HG03354 (cell line): ENCODE data around the gene CENPB.
"Not testable (repeated sequence)": the region's sequence is repeated elsewhere in the genome, so short reads cannot be mapped to it uniquely, and the experiment has no call there.

Experiments
- ATAC-seq: cut with Tn5 transposase; IDR thresholded peaks from one replicate; pipeline ENCODE4 v1.9.1; 2021; ENCODE audit warnings: mild to moderate bottlenecking; ENCODE audit not compliant: unreplicated experiment, poor library complexity, severe bottlenecking

CENPB gene

DNA sequence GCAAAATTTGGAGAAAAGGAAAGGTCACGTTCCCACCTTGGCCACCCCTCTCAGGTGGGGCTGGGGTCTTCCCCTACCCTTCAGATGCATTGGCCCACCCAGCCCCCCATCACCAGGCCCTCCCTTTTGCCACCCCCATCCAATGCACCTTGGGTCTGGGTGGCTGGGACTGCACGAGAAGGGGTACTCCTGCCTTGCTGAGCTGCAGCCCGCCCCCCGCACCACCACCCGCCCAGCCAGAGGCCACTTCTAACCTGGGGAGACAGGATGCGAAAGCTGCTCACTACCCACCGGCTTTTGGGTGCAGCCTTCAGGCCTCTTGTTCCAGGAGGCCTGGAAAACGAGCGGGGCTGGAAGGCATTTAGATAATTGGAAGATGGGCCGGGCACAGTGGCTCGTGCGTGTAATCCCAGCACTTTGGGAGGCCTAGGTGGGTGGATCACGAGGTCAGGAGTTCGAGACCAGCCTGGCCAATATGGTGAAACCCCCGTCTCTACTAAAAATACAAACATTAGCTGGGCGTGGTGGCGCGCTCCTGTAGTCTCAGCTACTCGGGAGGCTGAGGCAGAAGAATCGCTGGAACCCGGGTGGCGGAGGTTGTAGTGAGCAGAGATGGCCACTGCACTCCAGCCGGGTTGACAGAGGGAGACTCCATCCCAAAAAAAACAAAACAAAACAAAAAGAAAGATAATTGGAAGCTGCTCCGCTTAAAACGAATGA lies 8.3 kb upstream of the CENPB start:
- no peak for ATAC-seq

DNA sequence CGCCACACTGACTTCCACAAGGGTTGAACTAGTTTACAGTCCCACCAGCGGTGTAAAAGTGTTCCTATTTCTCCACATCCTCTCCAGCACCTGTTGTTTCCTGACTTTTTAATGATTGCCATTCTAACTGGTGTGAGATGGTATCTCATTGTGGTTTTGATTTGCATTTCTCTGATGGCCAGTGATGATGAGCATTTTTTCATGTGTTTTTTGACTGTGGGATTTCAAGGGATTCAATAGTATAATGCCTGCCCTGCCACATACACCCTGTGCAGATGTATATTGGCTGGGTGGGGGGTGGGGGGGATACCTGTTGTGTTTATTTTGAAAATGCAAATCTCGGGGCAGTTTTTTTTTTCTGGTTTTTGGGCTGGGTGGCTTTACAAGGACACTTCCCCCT lies 7.6 kb upstream of the CENPB start:
- ATAC-seq, result not testable (repeated sequence)

DNA sequence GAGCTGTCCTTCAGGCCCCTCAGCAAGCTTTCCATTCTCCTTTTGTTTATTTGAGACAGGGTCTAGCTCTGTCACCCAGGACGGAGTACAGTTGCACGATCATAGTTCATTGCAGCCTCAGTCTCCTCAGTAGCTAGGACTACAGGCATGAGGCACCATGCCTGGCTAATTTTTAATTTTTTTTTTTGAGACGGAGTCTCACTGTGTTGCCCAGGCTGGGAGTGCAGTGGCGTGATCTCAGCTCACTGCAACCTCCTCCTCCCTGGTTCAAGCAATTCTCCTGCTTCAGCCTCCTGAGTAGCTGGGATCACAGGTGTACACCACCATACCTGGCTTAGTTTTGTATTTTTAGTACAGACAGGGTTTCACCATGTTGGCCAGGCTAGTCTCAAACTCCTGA lies 2.7 kb upstream of the CENPB start:
- not testable (repeated sequence) for ATAC-seq

DNA sequence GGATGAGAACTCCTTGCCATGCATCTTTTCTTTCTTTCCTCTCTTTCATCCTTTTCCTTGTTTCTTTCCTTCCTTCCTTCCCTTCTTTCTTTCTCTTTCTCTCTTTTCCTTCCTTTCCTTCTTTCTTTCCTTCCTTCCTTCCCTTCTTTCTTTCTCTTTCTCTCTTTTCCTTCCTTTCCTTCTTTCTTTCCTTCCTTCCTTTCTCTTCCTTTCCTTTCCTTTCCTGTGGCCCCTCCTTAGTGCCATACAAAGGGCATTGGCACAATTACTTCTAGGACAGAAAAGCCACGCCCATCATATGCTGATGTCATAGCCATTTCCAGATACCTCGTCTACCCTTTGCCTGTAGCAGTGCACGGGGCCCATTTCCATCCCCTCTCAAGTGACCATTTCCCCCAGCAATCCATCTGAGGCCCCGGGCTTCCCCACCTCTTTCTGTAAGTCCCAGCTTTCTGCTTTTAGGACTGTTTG lies 2.2 kb upstream of the CENPB start:
- ATAC-seq, result no peak

DNA sequence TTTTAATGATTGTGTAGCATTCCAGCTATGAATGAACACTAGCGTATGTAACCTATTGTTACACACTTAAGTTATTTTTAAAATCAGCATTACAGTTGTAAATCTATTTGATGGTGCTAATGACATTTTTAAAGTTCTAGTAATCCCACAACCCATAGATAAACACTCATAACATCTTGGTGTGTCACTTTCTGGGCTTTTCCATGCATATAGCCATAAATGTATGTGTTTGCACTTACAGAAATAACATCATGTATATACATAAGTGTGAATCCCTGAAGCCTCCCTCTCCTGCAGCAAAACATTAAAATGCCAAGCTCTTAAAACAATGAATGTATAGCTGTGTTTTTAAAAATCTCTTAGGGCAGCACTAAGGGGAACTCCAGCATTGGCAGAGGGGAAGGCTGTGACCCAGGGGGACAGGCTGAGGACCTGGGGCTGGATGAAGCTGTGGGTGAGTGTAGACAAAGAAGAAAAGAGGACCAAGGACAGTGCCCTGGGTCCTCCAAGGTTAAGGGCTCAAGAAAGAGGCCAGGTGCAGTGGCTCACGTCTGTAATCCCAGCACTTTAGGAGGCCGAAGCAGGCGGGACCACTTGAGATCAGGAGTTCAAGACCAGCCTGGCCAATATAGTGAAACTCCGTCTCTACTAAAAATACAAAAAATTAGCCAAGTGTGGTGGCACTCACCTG lies 929 bp upstream of the CENPB start:
- ATAC-seq, result no peak

DNA sequence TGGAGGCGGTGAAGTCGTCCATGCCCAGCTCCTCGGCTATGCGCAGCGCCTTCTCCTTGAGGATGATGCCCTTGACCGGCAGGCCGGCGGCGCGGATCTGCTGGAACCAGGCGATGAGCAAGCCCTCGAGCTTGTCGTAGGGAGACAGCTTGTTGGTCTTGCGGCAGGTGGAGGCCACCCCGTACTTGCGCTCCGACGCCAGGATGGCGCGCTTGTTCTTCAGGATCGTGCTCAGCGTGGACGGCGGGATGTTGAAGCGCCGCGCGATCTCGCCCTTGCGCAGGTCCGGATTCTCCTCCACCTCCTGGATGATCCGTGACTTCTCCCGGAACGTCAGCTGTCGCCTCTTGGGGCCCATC lies 435 bp downstream of the CENPB start:
- ATAC-seq, result peak; percentile 43

DNA sequence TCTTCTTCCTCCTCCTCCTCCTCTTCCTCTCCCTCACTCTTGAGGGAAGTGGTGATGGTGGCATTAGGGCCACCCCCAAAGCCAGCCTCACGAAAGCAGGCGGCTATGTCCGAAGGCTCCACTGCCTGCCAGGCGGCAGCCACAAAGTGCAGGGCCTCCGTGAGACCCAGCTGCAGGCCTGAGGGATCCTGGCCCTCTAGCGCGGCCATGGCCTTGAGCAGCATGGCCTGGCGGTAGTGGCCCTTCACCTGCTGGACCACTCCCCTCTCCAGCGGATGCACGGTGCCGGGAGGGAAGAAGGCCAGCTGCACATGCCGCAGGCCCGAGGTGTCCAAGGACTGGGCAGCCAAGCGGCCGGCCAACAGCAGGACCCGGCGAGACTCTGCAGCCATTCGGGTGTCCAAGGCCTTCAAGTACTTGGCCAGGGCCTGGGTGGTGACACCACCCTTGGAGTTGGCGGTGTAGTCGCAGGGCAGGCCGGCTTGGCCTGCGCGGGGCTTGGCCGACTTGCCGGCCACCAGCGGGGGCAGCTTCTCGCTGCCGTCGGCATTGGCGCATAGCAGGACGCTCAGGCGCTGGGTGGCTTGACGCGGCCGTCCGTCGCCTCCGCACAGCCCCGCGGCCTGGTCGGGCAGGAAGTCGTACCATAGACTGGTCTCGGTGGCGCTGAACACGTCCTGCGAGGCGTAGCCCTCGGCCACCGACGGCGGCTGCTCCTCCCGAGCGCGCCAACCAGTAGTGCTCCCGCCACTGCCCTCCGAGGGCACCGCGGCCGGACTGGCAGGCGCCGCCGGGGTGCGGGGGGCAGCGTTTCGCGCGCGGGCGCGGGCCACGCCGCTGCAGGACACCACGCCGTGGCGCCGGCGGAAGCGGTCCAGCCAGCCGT lies 1.1 kb downstream of the CENPB start:
- ATAC-seq, result no peak

DNA sequence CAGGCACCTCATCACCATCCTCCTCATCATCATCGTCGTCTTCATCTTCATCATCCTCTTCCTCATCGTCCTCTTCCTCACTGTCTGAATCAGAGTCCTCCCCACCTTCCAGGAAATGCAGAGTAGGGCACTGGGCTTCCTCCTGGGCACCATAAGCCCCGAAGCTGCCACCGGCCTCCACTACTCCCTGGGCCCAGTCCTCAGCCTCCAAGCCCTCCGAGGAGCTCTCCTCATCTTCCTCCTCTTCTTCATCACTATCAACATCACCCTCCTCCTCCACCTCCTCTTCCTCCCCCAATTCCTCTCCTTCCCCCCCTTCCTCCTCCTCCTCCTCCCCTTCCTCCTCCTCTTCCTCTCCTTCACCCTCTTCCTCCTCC lies 1.7 kb downstream of the CENPB start:
- ATAC-seq, result no peak

DNA sequence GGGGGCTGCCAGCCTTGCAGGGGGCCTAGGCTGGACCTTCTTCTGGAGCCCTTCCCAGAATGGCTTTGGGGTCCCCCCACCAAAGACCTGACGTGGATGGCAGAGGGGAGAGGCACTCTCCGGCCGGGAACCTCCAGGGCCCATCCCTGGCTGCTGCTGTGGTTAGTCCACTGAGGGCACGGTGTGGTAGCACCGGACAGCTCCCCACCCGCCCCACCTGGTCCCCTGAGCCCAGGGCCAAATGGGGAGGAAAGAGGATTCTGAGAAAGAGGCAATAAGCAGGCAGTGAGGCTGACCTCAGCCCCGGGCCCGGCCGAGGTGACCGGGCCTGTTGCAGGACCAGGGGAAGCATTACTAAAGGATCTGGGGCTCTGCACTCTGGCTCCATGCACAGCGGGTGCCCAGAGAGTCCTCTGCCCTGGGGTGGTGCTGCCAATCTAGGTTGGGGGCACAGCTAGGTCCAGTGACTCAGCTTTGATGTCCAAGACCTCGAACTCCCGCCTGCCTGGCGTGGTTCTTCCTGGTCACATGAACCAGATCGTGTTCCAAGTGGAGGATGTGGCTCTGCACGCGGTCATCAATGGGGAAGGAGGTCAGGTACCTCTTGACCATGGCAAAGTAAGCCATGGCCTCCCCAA lies 2.2 kb downstream of the CENPB start:
- ATAC-seq, result no peak

DNA sequence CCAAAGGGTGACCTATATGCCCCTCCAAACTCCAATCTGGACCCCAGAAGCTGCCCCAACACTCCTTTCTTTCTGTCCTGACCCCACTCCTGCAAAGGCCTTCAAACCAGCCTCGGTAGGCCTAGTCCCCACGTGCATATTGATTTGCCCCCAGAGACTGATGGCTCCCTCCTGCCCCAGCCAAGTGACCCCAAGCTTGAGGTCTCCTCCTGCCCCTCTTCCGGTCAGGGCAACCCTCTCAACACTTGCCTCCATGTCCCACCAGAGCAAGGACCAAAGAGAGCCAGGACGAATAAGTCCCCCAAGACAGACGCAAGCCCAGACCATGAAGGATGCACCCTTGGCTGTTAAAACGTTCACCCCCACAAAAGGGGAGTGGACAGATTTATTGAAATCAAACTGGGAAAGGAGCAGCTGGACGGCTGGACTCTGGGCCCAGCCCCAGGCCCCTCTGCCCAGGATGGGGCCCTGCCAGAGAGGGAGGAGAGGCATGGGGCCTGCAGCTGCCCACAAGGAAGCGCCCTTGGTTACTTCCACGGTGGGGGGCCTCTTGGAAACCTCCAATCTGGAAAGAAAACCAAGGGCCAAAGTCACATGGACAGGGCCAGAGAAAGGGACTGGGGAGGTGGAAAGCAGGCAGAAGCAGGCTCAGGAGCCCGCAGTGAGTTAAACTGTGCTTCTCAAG lies 2.9 kb downstream of the CENPB start:
- no peak for ATAC-seq

DNA sequence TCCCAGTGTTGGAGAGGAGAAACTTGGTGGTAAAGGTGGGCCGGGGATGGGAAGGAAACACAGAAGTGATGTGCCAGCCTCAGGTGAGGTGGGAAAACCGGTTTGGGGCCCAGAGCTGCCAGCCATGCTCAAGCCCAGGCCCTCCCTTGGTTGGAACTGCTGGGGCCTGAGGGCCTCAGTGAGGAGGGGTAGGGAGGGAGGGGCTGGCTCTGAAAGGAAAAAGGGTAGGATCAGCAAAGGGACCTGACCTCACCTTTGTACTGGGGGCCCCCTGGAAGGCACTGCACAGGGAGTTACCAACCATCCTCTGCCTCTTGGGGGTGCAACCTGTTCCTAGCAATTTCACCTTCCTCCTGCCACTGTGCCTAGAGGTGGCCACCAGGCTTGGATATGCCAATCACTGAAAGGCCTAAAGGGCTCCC lies 3.5 kb downstream of the CENPB start:
- ATAC-seq, result no peak

DNA sequence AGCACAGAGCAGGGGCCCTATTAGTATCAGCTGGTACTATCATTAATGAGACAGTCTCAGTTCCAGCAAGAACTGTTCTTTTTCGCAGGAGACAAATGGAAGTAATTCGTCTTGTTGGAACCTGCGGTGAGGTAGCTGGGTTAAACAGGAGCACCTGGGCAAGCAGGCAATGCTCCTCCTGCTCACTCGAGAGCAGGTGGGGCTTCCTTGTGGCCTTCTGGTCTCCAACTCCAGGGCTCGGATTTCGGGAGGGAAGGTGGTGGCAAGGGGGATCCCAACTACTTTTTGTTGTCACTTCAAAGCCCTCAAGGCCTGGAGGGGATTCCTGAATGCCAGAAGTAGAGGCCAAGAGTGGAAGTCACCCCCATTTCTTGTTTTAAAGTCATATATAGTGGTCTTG lies 3.9 kb downstream of the CENPB start:
- no peak for ATAC-seq

DNA sequence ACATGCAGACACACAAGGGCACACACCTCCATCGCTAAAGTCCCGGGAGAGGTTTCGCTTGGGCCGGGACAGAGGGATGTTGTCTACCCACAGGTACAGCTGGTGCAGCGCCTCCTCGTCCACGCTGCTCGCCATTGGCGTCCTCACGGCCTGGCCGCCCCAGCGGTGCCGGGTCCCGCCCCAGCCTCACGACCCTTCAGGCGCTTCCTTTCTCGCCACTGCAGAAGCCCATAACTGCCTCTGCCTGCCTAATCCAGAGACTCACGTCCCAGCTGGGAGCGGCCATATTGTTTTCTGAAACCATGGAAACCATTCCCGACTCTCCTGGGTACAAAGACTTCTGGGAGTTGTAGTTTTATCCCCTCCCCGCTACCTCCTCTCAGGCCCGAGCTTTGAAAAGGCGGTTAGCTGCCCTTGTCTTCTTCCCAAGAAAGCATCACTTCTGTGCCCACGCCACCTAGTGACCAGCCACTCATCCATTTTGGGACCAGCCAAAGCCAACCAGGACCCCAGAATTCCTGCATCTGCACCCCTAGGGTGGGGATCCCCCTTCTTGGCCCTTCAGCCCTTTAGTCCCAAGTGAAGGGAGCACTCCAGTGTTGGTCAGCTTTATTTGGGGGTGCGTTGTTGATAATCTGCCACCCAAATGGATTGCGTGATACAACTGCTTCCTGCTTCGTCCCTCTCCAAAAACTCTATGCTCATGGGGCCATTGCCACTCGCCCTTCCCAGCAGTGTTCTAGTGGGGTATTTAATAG lies 5.2 kb downstream of the CENPB start, which contains the start of gene SPEF1:
SPEF1 (minus strand) TSS at position 296 of the 758 bp plus-strand sequence; CDS start at position 135, 161 bp downstream.
- ATAC-seq, result no peak

DNA sequence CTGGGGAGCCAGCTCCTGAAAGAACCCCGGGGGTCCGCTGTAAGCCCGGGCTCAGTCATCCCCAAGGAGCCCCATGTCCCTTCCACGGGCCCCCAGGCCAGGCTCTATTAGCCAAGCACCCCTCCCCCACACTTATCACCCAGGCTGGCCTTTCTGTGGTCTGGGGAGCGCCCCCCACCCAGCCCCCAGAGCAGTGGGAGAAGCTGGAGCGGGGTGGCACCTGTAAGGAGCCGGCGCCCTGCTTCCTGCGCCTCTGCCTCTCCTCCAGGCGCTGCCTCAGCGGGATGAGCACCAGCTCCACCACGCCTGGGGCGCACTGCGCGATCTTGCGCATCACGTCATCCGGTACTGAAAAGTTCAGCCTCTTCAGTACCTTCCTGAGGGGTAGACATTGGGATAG lies 7.6 kb downstream of the CENPB start:
- no peak for ATAC-seq

DNA sequence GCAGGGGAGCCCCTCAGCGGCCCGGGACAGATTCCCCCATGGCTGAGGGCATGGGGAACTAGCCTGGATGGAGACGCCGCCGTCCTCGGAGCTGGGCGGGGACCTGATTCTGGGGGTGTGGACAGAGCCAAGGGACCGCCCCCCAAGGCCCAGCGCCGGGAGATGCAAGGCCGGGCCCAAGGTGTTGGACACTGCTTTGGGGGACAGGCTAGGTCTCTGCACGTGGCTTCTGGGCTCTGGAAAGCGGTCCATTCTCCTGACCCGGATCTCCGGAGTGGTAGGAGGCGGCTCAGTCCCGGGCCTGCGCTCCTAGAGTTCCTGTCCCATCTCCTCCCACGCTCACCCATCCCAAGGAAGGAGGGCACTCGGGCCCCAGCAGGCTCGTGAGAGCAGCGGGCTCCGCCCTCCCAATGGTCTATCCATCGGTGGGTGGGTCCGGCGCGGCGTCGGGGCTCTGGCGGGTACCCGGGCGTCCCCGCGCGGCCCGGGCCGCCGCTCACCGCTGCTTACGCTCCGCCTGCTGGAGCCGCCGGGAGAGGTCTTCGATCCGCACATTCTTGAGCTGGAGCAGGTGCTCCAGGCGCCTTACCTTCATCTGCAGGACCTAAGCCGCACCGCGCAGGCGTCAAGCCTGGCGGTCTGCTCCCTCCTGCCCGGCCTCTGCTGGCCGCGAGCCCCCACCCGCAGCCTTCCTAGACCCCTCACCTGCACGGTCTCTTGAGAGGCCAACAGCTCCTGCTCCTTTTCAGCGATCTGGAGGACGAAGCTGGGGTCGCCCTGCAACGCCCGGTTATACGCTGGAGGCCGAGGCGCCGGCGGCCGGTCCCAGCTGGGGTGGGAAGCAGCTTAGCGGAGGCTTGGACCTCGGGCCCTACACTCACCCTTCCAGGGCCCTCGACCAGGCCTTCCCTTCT lies 8.6 kb downstream of the CENPB start:
- no peak for ATAC-seq

DNA sequence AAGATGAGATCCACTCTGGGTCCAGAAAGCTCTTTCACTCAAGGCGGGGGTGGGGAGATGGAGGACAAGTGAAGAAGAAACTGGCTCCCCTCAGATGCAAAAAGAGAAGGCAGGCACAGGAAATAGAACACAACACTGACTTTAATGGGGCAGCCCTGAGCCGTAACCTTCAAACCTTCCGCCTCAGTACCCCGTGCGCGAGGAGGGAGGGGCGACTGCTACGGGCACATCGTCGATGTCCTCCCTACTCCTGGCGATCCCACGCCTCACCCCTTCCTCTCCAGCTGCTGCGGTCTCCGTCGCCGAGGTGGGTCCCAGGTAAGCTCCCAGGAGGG lies 9.2 kb downstream of the CENPB start:
- ATAC-seq, result no peak

DNA sequence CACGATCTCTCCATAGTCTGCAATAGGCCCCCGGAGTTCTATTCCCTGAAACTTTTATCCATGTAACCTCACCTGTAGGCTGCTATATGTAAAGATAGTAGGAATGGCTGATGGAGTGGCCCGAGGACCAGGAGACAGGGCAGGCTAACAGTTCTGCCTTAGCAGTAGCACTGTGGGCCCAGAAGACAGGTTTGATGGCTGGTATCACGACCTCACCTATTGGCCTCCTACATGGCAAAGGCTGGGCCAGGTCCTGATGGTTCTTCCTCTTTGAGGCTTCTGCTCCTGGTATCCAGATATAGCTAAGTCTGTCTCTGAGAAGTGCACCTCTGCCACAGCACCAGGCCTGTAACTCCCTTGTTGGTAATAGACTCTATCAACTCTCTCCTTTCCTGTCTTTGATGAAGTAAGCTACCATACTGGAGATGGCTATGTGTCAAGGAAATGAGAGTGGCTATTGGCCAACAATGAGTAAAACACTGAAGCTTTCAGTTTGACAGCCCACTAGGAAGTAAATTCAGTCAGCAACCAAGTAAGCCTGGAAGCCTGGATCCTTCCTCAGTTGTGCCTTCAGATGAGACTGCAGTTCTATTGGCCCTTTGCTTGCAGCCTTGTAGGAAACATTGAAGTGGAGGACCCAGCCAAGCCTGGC lies 11.0 kb downstream of the CENPB start:
- no peak for ATAC-seq
